ENCODE data around the gene RAB29.

The RAB29 gene

GRCh38 chr1:205800981-205801703 is 25.9 kb upstream of the RAB29 start:
- TF ChIP-seq CTCF (conservative IDR thresholded peaks at IDR 0.05; ENCODE audit: low read depth, low read length): no peak
- H3K27ac ChIP-seq: no peak overlapping the region
- no peak overlapping the region for H3K9ac ChIP-seq
- no peaks in the 10 kb centered on the region for H3K79me2 ChIP-seq (ENCODE audit: insufficient read depth, low read depth)
- H4K20me1 ChIP-seq (ENCODE audit: insufficient read depth): no peaks in the 10 kb centered on the region
- H2AFZ ChIP-seq (ENCODE audit: low read depth): no peak overlapping the region
- no peaks in the 10 kb centered on the region for H3K4me1 ChIP-seq (ENCODE audit: low read depth, poor library complexity, severe bottlenecking)
- no peak overlapping the region for H3K4me3 ChIP-seq (IDR thresholded peaks at IDR 0.05; ENCODE audit: insufficient read depth, low read depth, low read length)
- no peaks in the 10 kb centered on the region for H3K36me3 ChIP-seq (ENCODE audit: insufficient read depth)
- H3K27me3 ChIP-seq (ENCODE audit: insufficient read depth, low read depth): no peaks in the 10 kb centered on the region
- no peak overlapping the region for H3K4me2 ChIP-seq

- Histone ChIP-seq H3K4me3 (IDR thresholded peaks at IDR 0.05; ENCODE audit: insufficient read depth, low read depth, low read length) (no peak overlapping the region), H3K9ac (no peak overlapping the region), H3K79me2 (ENCODE audit: insufficient read depth, low read depth) (no peaks in the 10 kb centered on the region), H3K27ac (no peak overlapping the region), H3K36me3 (ENCODE audit: insufficient read depth) (no peaks in the 10 kb centered on the region), H2AFZ (ENCODE audit: low read depth) (no peak overlapping the region), H3K4me1 (ENCODE audit: low read depth, poor library complexity, severe bottlenecking) (no peaks in the 10 kb centered on the region), H3K27me3 (ENCODE audit: insufficient read depth, low read depth) (no peaks in the 10 kb centered on the region), H3K4me2 (no peak overlapping the region), H4K20me1 (ENCODE audit: insufficient read depth) (no peaks in the 10 kb centered on the region)
- TF ChIP-seq CTCF (conservative IDR thresholded peaks at IDR 0.05; ENCODE audit: low read depth, low read length): no peak
Measured at GRCh38 chr1:205800427-205800826, 25.1 kb upstream of the RAB29 start.

GRCh38 chr1:205798577-205798976 is 23.3 kb upstream of the RAB29 start:
- H3K36me3 ChIP-seq (ENCODE audit: insufficient read depth): no peaks in the 10 kb centered on the region
- no peak for TF ChIP-seq CTCF (conservative IDR thresholded peaks at IDR 0.05; ENCODE audit: low read depth, low read length)
- H3K9ac ChIP-seq: no peak overlapping the region

GRCh38 chr1:205797168-205797567 is 21.9 kb upstream of the RAB29 start:
- TF ChIP-seq CTCF (conservative IDR thresholded peaks at IDR 0.05; ENCODE audit: low read depth, low read length): no peak
- H2AFZ ChIP-seq (ENCODE audit: low read depth): no peak overlapping the region
- no peak overlapping the region for H3K9ac ChIP-seq
- H3K4me1 ChIP-seq (ENCODE audit: low read depth, poor library complexity, severe bottlenecking): no peaks in the 10 kb centered on the region
- H3K27me3 ChIP-seq (ENCODE audit: insufficient read depth, low read depth): no peaks in the 10 kb centered on the region
- no peaks in the 10 kb centered on the region for H3K79me2 ChIP-seq (ENCODE audit: insufficient read depth, low read depth)
- no peaks in the 10 kb centered on the region for H3K36me3 ChIP-seq (ENCODE audit: insufficient read depth)
- no peak overlapping the region for H3K27ac ChIP-seq
- no peaks in the 10 kb centered on the region for H4K20me1 ChIP-seq (ENCODE audit: insufficient read depth)
- no peak overlapping the region for H3K4me2 ChIP-seq
- H3K4me3 ChIP-seq (IDR thresholded peaks at IDR 0.05; ENCODE audit: insufficient read depth, low read depth, low read length): no peak overlapping the region

More at GRCh38 chr1:205798577-205798976, 23.3 kb upstream of the RAB29 start:
- H3K4me2 ChIP-seq: no peak overlapping the region
- no peak overlapping the region for H3K27ac ChIP-seq
- no peaks in the 10 kb centered on the region for H3K27me3 ChIP-seq (ENCODE audit: insufficient read depth, low read depth)
- no peak overlapping the region for H3K4me3 ChIP-seq (IDR thresholded peaks at IDR 0.05; ENCODE audit: insufficient read depth, low read depth, low read length)
- no peaks in the 10 kb centered on the region for H3K79me2 ChIP-seq (ENCODE audit: insufficient read depth, low read depth)
- H4K20me1 ChIP-seq (ENCODE audit: insufficient read depth): no peaks in the 10 kb centered on the region
- no peak overlapping the region for H2AFZ ChIP-seq (ENCODE audit: low read depth)
- H3K4me1 ChIP-seq (ENCODE audit: low read depth, poor library complexity, severe bottlenecking): no peaks in the 10 kb centered on the region
